Mammary epithelial cell (primary cell): Measurements from ENCODE around the gene TBL2.

Source experiments
- CTCF ChIP-seq, 2 donors: IDR thresholded peaks in 1 of 2; conservative IDR thresholded peaks in 1 of 2; 2 replicates each; pipeline ENCODE4 v1.5.1; 2011 to 2012; ENCODE audit warnings: inconsistent platforms in 2 of 2, low read length in 2 of 2, mild to moderate bottlenecking in 2 of 2, control low read depth in 1 of 2, low read depth in 1 of 2; ENCODE audit not compliant: insufficient read depth in 1 of 2; ENCODE audit errors: extremely low read depth in 1 of 2
- EZH2 ChIP-seq: IDR thresholded peaks from 2 replicates; pipeline ENCODE4 v1.6.1; 2012; ENCODE audit warnings: low read length, inconsistent platforms, borderline replicate concordance

- no peak for TF ChIP-seq CTCF (conservative IDR thresholded peaks at IDR 0.05 in 1 of 2, IDR thresholded peaks at IDR 0.05 in 1 of 2; ENCODE audit: extremely low read depth in 1 of 2, insufficient read depth in 1 of 2, low read depth in 1 of 2, low read length in 2 of 2)
- TF ChIP-seq EZH2 = no peak
Observed at GRCh38 chr7:73625276-73625675, 46.9 kb upstream of the TBL2 start.
